T-cell (primary cell): ENCODE data around the gene ERCC4. TPM values are rescaled to one million over a fixed set of nuclear protein-coding genes. Genes with fewer than 3 reads are reported as not detected.

ENCODE experiments used
- ATAC-seq, 4 experiments: fragments of 200-7000 bp in 3 of 4; fragments of 150-1000 bp in 1 of 4; cut with Tn5 transposase; replicated peaks in 1 of 4; 1 replicate in 3 of 4; 2 replicates in 1 of 4; pipeline ENCODE4 v1.10.0; 2021; ENCODE audit warnings: moderate library complexity in 3 of 4, mild to moderate bottlenecking in 2 of 4, moderate number of reproducible peaks in 1 of 4
- CTCF ChIA-PET, 2 donors: fragments of 300-600 bp; sonication (Branson Sonifier 250); formaldehyde crosslinking; loops; one replicate each; lab custom pipeline; 2022; ENCODE audit warnings: antibody characterized with exemption in 2 of 2; lab: Charles Lee
- POLR2A ChIA-PET, 2 donors: fragments of 300-600 bp; sonication (Branson Sonifier 250); formaldehyde crosslinking; loops; one replicate each; lab custom pipeline; 2022; ENCODE audit warnings: antibody characterized with exemption in 2 of 2; lab: Charles Lee
- DNase-seq, 35 experiments: peaks; one replicate each; pipeline versions ENCODE4 v3.0.0 to v3.0.0-alpha.2; 2013 to 2023
- H3K27ac ChIP-seq: one replicate; pipeline ENCODE4 v1.5.1; 2013; ENCODE audit warnings: low read length
- H3K27me3 ChIP-seq, 2 experiments: replicated peaks in 1 of 2; 1 replicate in 1 of 2; 2 replicates in 1 of 2; pipeline versions ENCODE4 v1.6.1 to v1.7.0; 2013; ENCODE audit warnings: low read length in 1 of 2, mixed read lengths in 1 of 2; ENCODE audit not compliant: control insufficient read depth in 2 of 2, insufficient read depth in 2 of 2; ENCODE audit errors: extremely low read depth in 1 of 2
- H3K36me3 ChIP-seq, 2 donors: 1 replicate in 1 of 2; 2 replicates in 1 of 2; pipeline versions ENCODE4 v1.6.1 to v1.7.0; 2013; ENCODE audit warnings: low read length in 1 of 2; ENCODE audit not compliant: control insufficient read depth in 2 of 2, insufficient read depth in 1 of 2; ENCODE audit errors: extremely low read depth in 1 of 2
- H3K4me1 ChIP-seq, 2 experiments: 1 replicate in 1 of 2; 2 replicates in 1 of 2; pipeline versions ENCODE4 v1.6.1 to v1.7.0; 2013; ENCODE audit warnings: low read length in 2 of 2, mixed read lengths in 1 of 2; ENCODE audit not compliant: insufficient read depth in 2 of 2, control insufficient read depth in 1 of 2; ENCODE audit errors: extremely low read depth in 1 of 2
- H3K4me3 ChIP-seq, 2 donors: 1 replicate in 1 of 2; 2 replicates in 1 of 2; pipeline versions ENCODE4 v1.5.1 to v1.7.0; 2013; ENCODE audit warnings: mild to moderate bottlenecking in 2 of 2, low read length in 1 of 2, moderate library complexity in 1 of 2; ENCODE audit not compliant: control insufficient read depth in 1 of 2; ENCODE audit errors: extremely low read depth in 1 of 2
- H3K9me3 ChIP-seq: 2 replicates; pipeline ENCODE4 v1.7.0; 2013
- H3K27ac Mint-ChIP-seq, 2 donors: one replicate each; pipeline ENCODE4 v1.8.0; 2020 to 2021; ENCODE audit warnings: mild to moderate bottlenecking in 2 of 2, mixed read lengths in 2 of 2
- H3K27me3 Mint-ChIP-seq, 2 donors: one replicate each; pipeline ENCODE4 v1.8.0; 2021 to 2022; ENCODE audit warnings: mixed read lengths in 2 of 2
- H3K36me3 Mint-ChIP-seq: one replicate; pipeline ENCODE4 v1.8.0; 2021; ENCODE audit warnings: mixed read lengths
- H3K4me1 Mint-ChIP-seq, 3 donors: one replicate each; pipeline ENCODE4 v1.8.0; 2020 to 2022; ENCODE audit warnings: mixed read lengths in 3 of 3, mild to moderate bottlenecking in 1 of 3
- H3K4me3 Mint-ChIP-seq, 3 donors: one replicate each; pipeline ENCODE4 v1.8.0; 2020 to 2022; ENCODE audit warnings: mild to moderate bottlenecking in 3 of 3, mixed read lengths in 3 of 3, moderate library complexity in 3 of 3
- H3K9me3 Mint-ChIP-seq, 3 donors: one replicate each; pipeline ENCODE4 v1.8.0; 2020 to 2022; ENCODE audit warnings: mixed read lengths in 3 of 3
- WGBS: methylation state at CpG from one replicate; pipeline ENCODE4 v1.1.5; 2013; ENCODE audit warnings: missing lambda C conversion rate; ENCODE audit not compliant: insufficient coverage; 5-methylcytosine and 5-hydroxymethylcytosine counted together
- total RNA-seq, 35 experiments: library from RNA in 6 of 35; stranded (reverse) in 6 of 35; fragments of 120-200 nt in 1 of 35; gene quantifications; one replicate each; pipeline versions ENCODE4 v1.2.1 to v1.2.4 and lab custom pipeline; 2013 to 2026

The ERCC4 gene
- total RNA-seq, 5 donors from 2014 or later (not counting 1 experiment from before 2014, with no cell fraction given), result 11.6 to 13.7 (median 13.3) TPM

DNA sequence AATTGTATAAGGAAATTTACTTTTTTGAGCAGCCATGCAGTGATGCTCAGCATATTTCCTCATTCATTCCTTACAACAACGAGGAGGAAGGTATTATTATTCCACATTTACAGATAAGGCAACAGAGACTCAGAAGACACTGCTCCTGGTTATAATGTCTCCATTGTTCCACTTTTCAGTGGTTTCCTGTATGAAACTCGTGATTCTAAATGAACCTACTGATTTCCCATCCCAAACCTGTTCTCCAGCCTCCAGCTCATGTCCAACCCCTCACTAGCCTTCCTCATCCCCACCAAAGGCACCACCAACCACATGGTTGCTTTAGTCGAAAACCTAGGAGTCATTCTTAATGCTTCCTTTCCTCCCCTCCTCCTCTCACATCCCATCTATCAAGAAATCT, 12.5 kb upstream of the ERCC4 start:
- Mint-ChIP-seq H3K4me1 (peaks cover 0 to 5% (median 0%) of the 10 kb centered on the region in 3 donors), H3K4me3 (no peak overlapping the region), H3K9me3 (peaks cover 3 to 4% (median 4%) of the 10 kb centered on the region in 3 donors), H3K27me3 (peaks cover 37 to 46% of the 10 kb centered on the region in 2 donors), H3K27ac (no peak overlapping the region), H3K36me3 (no peaks in the 10 kb centered on the region)
- peaks cover 3 to 27% of the 10 kb centered on the region in 2 experiments for H3K27me3 ChIP-seq
- ATAC-seq, result no peak
- H3K4me1 ChIP-seq, result no peaks in the 10 kb centered on the region
- CTCF ChIA-PET, result interaction anchor here in 1 of 2 donors (0.6 to 0.8 kb wide), 2 partner anchors 29 to 1152 kb away, joined by 3 to 6 read pairs; no protein-coding TSS in a partner anchor
- no peak overlapping the region for H3K27ac ChIP-seq
- H3K4me3 ChIP-seq, result no peak overlapping the region
- no peaks in the 10 kb centered on the region for H3K9me3 ChIP-seq
- 60% methylated on average over 2 of the region's 3 CpGs for WGBS
- POLR2A ChIA-PET, result interaction anchor here in 1 of 2 donors (0.6 kb wide), 1 partner anchor 425 kb away, joined by 10 read pairs; no protein-coding TSS in a partner anchor
- no peak for DNase-seq
- H3K36me3 ChIP-seq, result no peaks in the 10 kb centered on the region

GRCh38 chr16:13909069-13909468, 10.9 kb upstream of the ERCC4 start:
- WGBS, result no CpG with 5 or more reads among the region's 7 CpGs

DNA sequence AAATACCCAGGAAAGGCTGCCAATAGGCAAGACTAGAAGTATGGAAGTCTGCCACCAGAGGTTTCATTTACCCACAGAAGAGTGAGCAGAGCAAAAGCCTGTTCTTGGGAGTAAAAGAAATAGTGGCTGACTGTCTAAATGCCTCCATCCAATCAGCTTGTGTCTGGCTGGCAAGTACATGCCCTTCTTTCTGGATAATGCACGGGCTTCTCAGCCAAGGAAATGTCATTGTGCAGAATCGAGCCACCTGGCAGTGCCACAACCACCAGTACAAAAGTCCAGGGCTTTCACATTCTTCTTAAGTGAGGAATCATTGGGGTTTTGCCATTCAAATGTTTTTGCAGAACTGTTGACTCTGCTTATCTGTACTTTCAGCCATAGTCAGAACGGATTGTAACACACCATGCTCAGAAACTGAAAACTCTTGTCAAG, 10.1 kb upstream of the ERCC4 start:
- Histone ChIP-seq H3K27ac (no peak overlapping the region), H3K9me3 (no peaks in the 10 kb centered on the region), H3K4me3 (no peak overlapping the region), H3K4me1 (no peaks in the 10 kb centered on the region), H3K27me3 (peaks cover 3 to 30% of the 10 kb centered on the region in 2 experiments), H3K36me3 (no peaks in the 10 kb centered on the region)
- H3K27ac Mint-ChIP-seq, result no peak overlapping the region
- CTCF ChIA-PET, result no interaction called here
- no peak overlapping the region for H3K4me3 Mint-ChIP-seq
- H3K27me3 Mint-ChIP-seq, result peaks cover 37 to 43% of the 10 kb centered on the region in 2 donors
- WGBS, result 48% methylated on average over 2 of the region's 3 CpGs
- POLR2A ChIA-PET, result no interaction called here
- ATAC-seq, result no peak
- H3K36me3 Mint-ChIP-seq, result no peaks in the 10 kb centered on the region
- peaks cover 3 to 4% (median 4%) of the 10 kb centered on the region in 3 donors for H3K9me3 Mint-ChIP-seq
- no peak for DNase-seq
- H3K4me1 Mint-ChIP-seq, result peaks cover 0 to 5% (median 0%) of the 10 kb centered on the region in 3 donors

More at GRCh38 chr16:13909069-13909468, 10.9 kb upstream of the ERCC4 start:
- H3K4me3 Mint-ChIP-seq, result no peak overlapping the region
- POLR2A ChIA-PET, result no interaction called here
- H3K9me3 Mint-ChIP-seq, result peaks cover 3 to 4% (median 4%) of the 10 kb centered on the region in 3 donors
- ATAC-seq (no peak), DNase-seq (no peak)
- no peaks in the 10 kb centered on the region for H3K36me3 Mint-ChIP-seq
- peaks cover 3 to 32% of the 10 kb centered on the region in 2 experiments for H3K27me3 ChIP-seq
- H3K4me1 Mint-ChIP-seq, result peaks cover 0 to 5% (median 0%) of the 10 kb centered on the region in 3 donors
- H3K4me3 ChIP-seq, result no peak overlapping the region
- no peaks in the 10 kb centered on the region for H3K9me3 ChIP-seq
- peaks cover 37 to 43% of the 10 kb centered on the region in 2 donors for H3K27me3 Mint-ChIP-seq
- H3K36me3 ChIP-seq, result no peaks in the 10 kb centered on the region
- H3K27ac ChIP-seq, result no peak overlapping the region
- H3K27ac Mint-ChIP-seq, result no peak overlapping the region
- CTCF ChIA-PET, result no interaction called here
- no peaks in the 10 kb centered on the region for H3K4me1 ChIP-seq

GRCh38 chr16:13911306-13911705, 8.6 kb upstream of the ERCC4 start:
- POLR2A ChIA-PET, result interaction anchor here in 1 of 2 donors (0.8 kb wide), 1 partner anchor 8 kb away, joined by 3 read pairs; the partner anchor contains the start of gene ERCC4
- H3K9me3 ChIP-seq, result no peaks in the 10 kb centered on the region
- H3K4me1 ChIP-seq, result no peaks in the 10 kb centered on the region
- H3K4me3 ChIP-seq, result no peak overlapping the region
- Mint-ChIP-seq H3K27me3 (peaks cover 29 to 35% of the 10 kb centered on the region in 2 donors), H3K4me1 (peaks cover 0 to 5% (median 0%) of the 10 kb centered on the region in 3 donors), H3K27ac (no peak overlapping the region), H3K9me3 (peaks cover 3 to 4% (median 4%) of the 10 kb centered on the region in 3 donors), H3K4me3 (no peak overlapping the region), H3K36me3 (no peaks in the 10 kb centered on the region)
- DNase-seq, result no peak
- no peak overlapping the region for H3K27ac ChIP-seq
- no CpG with 5 or more reads among the region's 1 CpG for WGBS
- ATAC-seq, result no peak
- H3K27me3 ChIP-seq, result peaks cover 3 to 24% of the 10 kb centered on the region in 2 experiments
- H3K36me3 ChIP-seq, result no peaks in the 10 kb centered on the region
- CTCF ChIA-PET, result interaction anchor here in 1 of 2 donors (0.9 kb wide), 1 partner anchor 8 kb away, joined by 3 read pairs; no protein-coding TSS in a partner anchor

GRCh38 chr16:13911871-13912270, 8.1 kb upstream of the ERCC4 start:
- H3K4me1 Mint-ChIP-seq, result peaks cover 0 to under 1% (median 0%) of the 10 kb centered on the region in 3 donors
- H3K27me3 Mint-ChIP-seq, result peaks cover 23 to 29% of the 10 kb centered on the region in 2 donors
- H3K9me3 Mint-ChIP-seq, result peaks cover 3 to 4% (median 4%) of the 10 kb centered on the region in 3 donors

GRCh38 chr16:13912891-13913290, 7.1 kb upstream of the ERCC4 start:
- no peak overlapping the region for H3K27ac ChIP-seq
- H3K9me3 ChIP-seq, result no peaks in the 10 kb centered on the region
- H3K36me3 ChIP-seq, result no peaks in the 10 kb centered on the region
- H3K9me3 Mint-ChIP-seq, result peaks cover 3 to 4% (median 4%) of the 10 kb centered on the region in 3 donors
- no peak overlapping the region for H3K4me3 Mint-ChIP-seq
- WGBS, result no CpG with 5 or more reads among the region's 1 CpG
- H3K27me3 Mint-ChIP-seq, result peaks cover 18 to 24% of the 10 kb centered on the region in 2 donors
- no peaks in the 10 kb centered on the region for H3K4me1 ChIP-seq
- CTCF ChIA-PET, result no interaction called here
- H3K27me3 ChIP-seq, result peaks cover 3 to 24% of the 10 kb centered on the region in 2 experiments
- H3K4me3 ChIP-seq, result no peak overlapping the region
- DNase-seq, result no peak
- H3K27ac Mint-ChIP-seq, result no peak overlapping the region
- H3K36me3 Mint-ChIP-seq, result no peaks in the 10 kb centered on the region
- no peak for ATAC-seq
- H3K4me1 Mint-ChIP-seq, result no peaks in the 10 kb centered on the region
- POLR2A ChIA-PET, result no interaction called here

More at GRCh38 chr16:13911871-13912270, 8.1 kb upstream of the ERCC4 start:
- Mint-ChIP-seq H3K36me3 (no peaks in the 10 kb centered on the region), H3K4me3 (no peak overlapping the region), H3K27ac (no peak overlapping the region)
- H3K4me1 ChIP-seq, result no peaks in the 10 kb centered on the region
- no peaks in the 10 kb centered on the region for H3K36me3 ChIP-seq
- no peak for DNase-seq
- ATAC-seq, result no peak
- POLR2A ChIA-PET, result interaction anchor here in 1 of 2 donors (0.8 kb wide), 1 partner anchor 8 kb away, joined by 3 read pairs; the partner anchor contains the start of gene ERCC4
- H3K27ac ChIP-seq, result no peak overlapping the region
- no peak overlapping the region for H3K4me3 ChIP-seq
- peaks cover 3 to 24% of the 10 kb centered on the region in 2 experiments for H3K27me3 ChIP-seq
- H3K9me3 ChIP-seq, result no peaks in the 10 kb centered on the region
- CTCF ChIA-PET, result no interaction called here
